Measurements from ENCODE around the gene KRTAP12-2. TPM values are rescaled to one million over a fixed set of nuclear protein-coding genes. Genes with fewer than 3 reads are reported as not detected.

KRTAP12-2 gene
- total and polyA plus RNA-seq, 2 donors (not counting 3 experiments of a cell fraction or from before 2014, with no cell fraction given), result not detected

- FAIRE-seq, result no peak
- no peaks in the 10 kb centered on the region for H3K9me3 ChIP-seq (replicated peaks; ENCODE audit: control insufficient read depth, insufficient read depth, low read length)
- no peak overlapping the region for H2AFZ ChIP-seq (ENCODE audit: low read depth, low read length)
- H4K20me1 ChIP-seq (replicated peaks; ENCODE audit: control insufficient read depth, extremely low read depth, insufficient read depth, low read length), result no peaks in the 10 kb centered on the region
- no peak overlapping the region for H3K27ac ChIP-seq (ENCODE audit: insufficient read depth, low read depth, low read length)
- no peaks in the 10 kb centered on the region for H3K27me3 ChIP-seq (ENCODE audit: control insufficient read depth in 2 of 2, insufficient read depth in 2 of 2, low read length in 2 of 2)
- dilution Hi-C loops (cut with MboI; ENCODE audit: extremely low pct_ligation_motif_present, low sequenced_read_pairs), result no loop called here
- no peaks in the 10 kb centered on the region for H3K9me1 ChIP-seq (replicated peaks; ENCODE audit: control insufficient read depth, extremely low read depth, insufficient read depth, low read length)
- no peak for DNase-seq (ENCODE audit: low read depth, low spot score)
- no peaks in the 10 kb centered on the region for H3K36me3 ChIP-seq (ENCODE audit: control insufficient read depth in 2 of 2, extremely low read depth in 1 of 2, insufficient read depth in 2 of 2, low read length in 2 of 2)
- H3K4me3 ChIP-seq (replicated peaks in 1 of 3; ENCODE audit: insufficient read depth in 1 of 3, low read depth in 1 of 3, low read length in 3 of 3), result no peak overlapping the region
- no peaks in the 10 kb centered on the region for H3K79me2 ChIP-seq (ENCODE audit: control insufficient read depth, insufficient read depth, low read length)
- BruUV-seq (replicated peaks), result no TSS peak
- no peaks in the 10 kb centered on the region for H3K4me1 ChIP-seq (ENCODE audit: control insufficient read depth, extremely low read depth, insufficient read depth, low read length)
- H3K9ac ChIP-seq (replicated peaks; ENCODE audit: extremely low read depth, insufficient read depth, low read length), result no peak overlapping the region
- H3K4me2 ChIP-seq (ENCODE audit: insufficient read depth, low read length), result no peak overlapping the region
- CTCF ChIA-PET, result no interaction called here
- POLR2A ChIA-PET, result no interaction called here
- intact Hi-C loops (cut with micrococcal nuclease), result no loop called here
- TF ChIP-seq EZH2 (IDR thresholded peaks at IDR 0.05; ENCODE audit: borderline replicate concordance, low read depth, low read length, severe bottlenecking) (no peak), MYC (IDR thresholded peaks at IDR 0.05; ENCODE audit: low read depth, low read length) (no peak), GATA2 (IDR thresholded peaks at IDR 0.05; ENCODE audit: insufficient read depth, insufficient read length, low read depth, low read length) (no peak), POLR2AphosphoS5 (IDR thresholded peaks at IDR 0.05; ENCODE audit: insufficient read depth, low read depth, low read length) (no peak), MAX (IDR thresholded peaks at IDR 0.05; ENCODE audit: insufficient read depth, insufficient read length) (no peak), FOS (IDR thresholded peaks at IDR 0.05; ENCODE audit: borderline replicate concordance, insufficient read depth, low read length) (no peak), JUN (IDR thresholded peaks at IDR 0.05; ENCODE audit: borderline replicate concordance, insufficient read depth, insufficient read length, low read depth) (no peak), POLR2A (IDR thresholded peaks at IDR 0.05; ENCODE audit: low read depth, low read length) (no peak), CTCF (IDR thresholded peaks at IDR 0.05; ENCODE audit: extremely low read depth in 1 of 2, insufficient read depth in 1 of 2, low read depth in 1 of 2, low read length in 2 of 2) (no peak)
These were observed 34.7 kb downstream of the KRTAP12-2 start for GRCh38 chr21:44632067-44632466.

Measured in endothelial cell of umbilical vein (primary cell).